SIG-M5 treated with dmso at 0.1 percent for 504 hours (cell line): Measurements from ENCODE around the gene TAAR1.
A peak's percentile ranks its signal among the peaks of the same experiment; 100 is the strongest.
"Not testable (repeated sequence)": the region's sequence is repeated elsewhere in the genome, so short reads cannot be mapped to it uniquely, and the experiment has no call there.

Experiments
- DNase-seq: peaks from one replicate; lab custom pipeline; 2025; ENCODE audit not compliant: unreplicated experiment; lab: John Stamatoyannopoulos, UW

Gene TAAR1

DNA sequence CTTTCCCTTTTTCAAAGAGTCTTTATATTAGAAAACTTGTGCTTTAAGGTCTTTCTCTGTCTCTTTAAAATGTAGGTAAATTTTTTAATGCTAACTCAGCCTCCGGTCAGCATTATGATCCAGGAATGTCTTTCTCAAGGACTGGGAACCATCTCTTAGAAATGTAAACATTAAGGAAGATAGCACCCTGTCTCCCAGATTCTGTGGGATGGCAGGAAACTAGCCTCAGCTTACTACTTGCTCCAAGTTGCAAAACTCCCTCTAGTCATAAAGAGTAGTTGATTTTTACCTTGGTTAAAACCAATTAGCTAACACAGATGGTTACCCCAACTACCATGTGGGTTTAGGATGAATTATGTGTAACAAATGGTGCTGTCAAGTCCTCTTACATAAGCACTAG lies 4.7 kb upstream of the TAAR1 start:
- no peak for DNase-seq

DNA sequence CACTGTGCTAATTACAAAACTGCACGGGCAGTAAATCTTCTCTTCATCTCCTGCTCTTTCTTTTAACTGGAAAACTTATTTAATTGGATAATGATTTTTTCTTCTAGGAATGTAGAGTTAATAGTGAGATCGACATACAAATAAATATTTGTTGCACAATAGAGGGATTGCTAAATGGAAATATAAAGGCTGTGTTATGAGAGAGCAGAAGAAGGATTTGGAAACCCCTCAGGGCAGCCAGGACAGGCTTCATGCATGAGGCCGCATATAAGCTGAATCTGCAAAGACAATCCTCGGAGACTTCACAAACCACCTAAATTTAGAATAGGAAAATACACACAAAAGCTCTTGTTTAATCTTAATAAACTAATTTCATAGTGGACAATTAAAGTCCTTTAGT lies 2.9 kb upstream of the TAAR1 start:
- DNase-seq, result no peak

DNA sequence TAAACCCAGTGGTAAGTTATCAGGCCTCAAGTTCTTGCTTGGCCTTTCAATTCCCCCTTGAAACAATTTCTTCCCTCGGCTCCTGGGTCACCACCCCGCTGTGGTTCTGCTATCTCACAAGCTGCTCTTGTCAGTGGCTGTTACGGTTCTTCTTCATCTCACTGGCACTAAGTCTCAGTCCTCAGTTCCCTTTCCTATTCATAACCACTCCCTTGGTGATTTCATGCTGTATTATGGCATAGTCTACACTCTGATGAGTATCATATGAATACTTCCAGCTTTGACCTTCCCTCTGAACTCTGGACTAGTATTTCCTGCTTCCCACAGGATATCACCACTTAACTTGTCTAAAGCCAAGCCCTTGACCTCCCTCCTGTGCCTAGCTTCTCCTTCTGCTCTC lies 7.9 kb downstream of the TAAR1 start:
- DNase-seq, result no peak

DNA sequence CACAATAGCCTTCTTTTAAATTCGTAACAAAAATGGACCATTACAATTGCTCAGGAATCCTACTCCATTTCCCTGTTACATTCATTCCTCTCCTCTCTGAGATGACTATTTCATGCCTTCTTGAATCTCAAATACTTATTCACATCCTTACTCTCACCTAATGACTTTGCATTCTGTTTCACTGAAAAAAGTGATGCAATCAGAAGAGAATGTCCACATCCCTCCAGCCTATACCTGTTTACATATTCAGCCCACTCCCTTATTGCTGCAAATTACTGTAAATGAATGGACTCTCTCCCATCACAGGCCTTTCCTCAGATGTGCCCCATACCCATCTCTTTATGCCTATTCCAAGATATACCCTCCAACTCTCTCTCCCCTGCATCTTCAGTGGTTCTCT lies 8.6 kb downstream of the TAAR1 start:
- no peak for DNase-seq

DNA sequence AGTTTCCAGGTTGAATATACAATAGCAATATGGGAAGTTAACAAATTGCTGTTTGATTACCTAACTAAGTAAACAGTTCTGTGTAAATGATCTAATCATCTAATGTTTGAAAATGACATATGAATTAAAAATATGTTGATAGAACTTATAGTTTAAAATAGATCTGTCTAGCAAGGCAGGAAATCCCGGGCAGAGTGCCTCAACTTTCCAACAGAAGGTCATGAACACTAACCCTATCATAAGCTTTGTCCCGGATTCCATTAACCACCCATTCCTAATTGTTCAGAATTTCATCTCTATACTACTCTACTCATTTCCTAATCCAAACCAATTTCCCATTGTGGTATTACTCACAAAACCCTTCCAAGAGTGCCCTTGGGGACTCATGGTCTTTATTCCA lies 10.2 kb downstream of the TAAR1 start:
- no peak for DNase-seq

DNA sequence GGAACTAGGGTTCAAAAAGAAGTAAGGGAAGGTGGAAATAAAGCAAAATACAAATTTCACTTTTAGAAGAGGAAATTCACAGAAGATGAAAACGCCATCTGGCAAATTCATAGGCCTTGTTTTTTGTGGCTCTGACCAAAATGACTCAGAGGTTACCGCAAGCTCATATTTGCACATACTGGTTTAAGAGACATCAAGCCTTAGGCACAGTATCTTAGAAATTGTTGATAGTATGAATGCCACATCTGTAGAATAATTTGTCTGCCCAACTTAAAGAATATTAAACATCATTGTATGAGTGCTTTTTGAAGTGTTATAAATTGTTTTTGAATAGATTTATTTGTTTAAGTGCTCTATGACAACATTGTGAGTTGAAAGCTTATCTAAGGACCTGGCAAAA lies 10.6 kb downstream of the TAAR1 start:
- no peak for DNase-seq

DNA sequence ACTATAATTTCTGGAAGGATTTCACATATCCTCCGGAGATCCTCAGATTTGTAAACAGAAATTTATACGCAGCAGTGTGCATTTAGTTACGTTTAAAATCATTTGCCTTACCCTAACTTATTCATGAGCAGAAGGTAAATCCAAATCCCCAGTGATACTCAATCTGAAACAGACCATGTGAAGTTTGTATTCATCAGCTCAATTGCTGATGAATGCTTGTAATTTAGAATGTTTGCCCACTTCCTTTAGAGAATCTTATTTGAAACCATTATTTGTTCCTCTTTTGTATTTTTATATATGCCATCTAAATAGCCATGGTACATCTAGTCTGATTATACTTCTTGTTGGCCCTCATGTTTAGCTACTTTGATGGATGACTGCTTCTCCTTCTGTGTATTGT lies 15.4 kb downstream of the TAAR1 start:
- no peak for DNase-seq

DNA sequence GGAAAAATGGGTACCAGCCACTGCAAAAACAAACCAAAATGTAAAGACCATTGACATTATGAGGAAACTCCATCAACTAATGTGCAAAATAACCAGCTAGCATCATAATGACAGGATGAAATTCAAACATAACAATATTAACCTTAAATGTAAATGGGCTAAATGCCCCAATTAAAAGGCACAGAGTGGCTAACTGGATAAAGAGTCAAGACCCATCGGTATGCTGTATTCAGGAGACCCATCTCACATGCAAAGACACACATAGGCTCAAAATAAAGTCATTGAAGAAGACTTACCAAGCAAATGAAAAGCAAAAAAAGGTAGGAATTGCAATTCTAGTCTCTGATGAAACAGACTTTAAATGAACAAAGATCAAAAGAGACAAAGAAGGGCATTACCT lies 21.8 kb downstream of the TAAR1 start:
- not testable (repeated sequence) for DNase-seq

DNA sequence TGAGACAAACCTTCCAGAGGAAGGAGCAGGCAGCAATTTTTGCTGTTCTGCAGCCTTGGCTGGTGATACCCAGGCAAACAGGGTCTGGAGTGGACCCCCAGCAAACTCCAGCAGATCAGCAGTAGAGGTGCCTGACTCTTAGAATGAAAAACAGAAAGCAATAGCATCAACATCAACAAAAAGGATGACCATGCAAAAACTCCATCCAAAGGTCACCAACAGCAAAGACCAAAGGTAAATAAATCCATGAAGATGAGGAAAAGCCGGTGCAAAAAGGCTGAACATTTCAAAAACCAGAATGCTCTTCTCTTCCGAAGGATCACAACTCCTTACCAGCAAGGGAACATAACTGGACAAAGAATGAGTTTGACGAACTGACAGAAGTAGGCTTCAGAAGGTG lies 23.1 kb downstream of the TAAR1 start:
- not testable (repeated sequence) for DNase-seq

DNA sequence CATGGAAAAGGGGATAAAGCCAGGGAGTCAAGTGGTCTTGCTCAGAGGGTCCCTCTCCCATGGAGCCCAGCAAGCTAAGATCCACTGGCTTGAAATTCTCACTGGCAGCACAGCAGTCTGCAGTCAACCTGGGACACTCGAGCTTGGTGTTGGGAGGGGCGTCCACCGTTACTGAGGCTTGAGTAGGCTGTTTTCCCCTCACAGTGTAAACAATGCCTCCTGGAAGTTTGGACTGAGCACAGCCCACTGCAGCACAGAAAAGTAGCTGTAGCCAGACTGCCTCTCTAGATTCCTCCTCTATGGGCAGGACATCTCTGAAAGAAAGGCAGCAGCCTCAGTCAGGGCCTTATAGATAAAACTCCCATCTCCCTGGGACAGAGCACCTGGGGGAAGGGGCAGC lies 23.7 kb downstream of the TAAR1 start:
- DNase-seq, result not testable (repeated sequence)

DNA sequence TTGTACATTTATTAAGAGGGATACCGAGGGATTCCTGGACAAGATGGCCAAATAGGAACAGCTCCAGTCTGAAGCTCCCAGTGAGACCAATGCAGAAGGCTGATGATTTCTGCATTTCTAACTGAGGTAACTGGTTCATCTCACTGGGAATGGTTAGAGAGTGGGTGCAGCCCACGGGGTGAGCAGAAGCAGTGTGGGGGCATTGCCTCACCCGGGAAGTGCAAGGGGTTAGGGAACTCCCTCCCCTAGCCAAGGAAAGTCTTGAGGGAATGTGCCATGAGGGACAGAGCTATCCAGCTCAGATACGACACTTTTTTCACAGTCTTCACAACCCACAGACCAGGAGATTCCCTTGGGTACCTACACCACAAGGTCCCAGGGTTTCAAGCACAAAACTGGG lies 24.2 kb downstream of the TAAR1 start:
- DNase-seq, result no peak

DNA sequence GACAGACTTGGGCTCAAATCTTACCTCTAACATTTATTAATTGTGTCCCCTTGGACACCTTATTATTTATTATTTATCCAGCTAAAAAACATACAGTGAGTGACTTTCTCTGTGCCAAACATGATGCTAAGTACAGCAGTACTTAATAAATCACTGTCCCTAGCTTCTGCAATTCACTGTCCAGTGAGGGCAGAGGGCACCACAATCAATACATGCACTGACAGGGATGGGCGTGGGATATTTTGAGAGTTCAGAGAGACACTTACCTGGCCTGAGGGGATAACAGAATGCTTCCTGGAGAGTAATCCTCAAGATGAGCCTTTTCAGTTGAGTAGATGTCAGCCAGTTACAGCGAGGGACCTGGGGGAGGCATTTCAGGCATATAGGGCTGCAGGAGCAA lies 25.6 kb downstream of the TAAR1 start:
- no peak for DNase-seq

DNA sequence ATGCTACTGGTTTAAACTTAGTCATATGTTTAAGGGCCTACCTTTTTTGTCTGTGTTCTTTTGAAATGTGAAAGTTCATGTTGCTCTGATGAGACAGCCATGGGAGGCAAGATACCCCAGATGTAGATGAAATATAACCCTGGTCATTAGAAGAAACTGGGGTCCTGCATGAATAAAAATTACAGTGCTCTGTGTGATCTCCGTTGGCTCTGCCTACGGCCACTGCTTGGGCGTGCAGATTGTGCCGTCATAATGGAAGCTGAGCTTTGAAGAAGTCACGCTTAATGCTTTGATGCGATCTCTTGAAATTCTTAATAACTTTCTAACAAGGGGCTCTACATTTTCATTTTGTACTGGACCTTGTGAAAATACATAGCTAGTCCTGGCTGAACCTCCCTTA lies 34.8 kb downstream of the TAAR1 start, which contains the start of gene TAAR2:
TSS of gene TAAR2 (minus strand) at position 101 of the 400 bp plus-strand sequence. CDS start at position 101, 0 bp downstream.
- DNase-seq, result no peak

DNA sequence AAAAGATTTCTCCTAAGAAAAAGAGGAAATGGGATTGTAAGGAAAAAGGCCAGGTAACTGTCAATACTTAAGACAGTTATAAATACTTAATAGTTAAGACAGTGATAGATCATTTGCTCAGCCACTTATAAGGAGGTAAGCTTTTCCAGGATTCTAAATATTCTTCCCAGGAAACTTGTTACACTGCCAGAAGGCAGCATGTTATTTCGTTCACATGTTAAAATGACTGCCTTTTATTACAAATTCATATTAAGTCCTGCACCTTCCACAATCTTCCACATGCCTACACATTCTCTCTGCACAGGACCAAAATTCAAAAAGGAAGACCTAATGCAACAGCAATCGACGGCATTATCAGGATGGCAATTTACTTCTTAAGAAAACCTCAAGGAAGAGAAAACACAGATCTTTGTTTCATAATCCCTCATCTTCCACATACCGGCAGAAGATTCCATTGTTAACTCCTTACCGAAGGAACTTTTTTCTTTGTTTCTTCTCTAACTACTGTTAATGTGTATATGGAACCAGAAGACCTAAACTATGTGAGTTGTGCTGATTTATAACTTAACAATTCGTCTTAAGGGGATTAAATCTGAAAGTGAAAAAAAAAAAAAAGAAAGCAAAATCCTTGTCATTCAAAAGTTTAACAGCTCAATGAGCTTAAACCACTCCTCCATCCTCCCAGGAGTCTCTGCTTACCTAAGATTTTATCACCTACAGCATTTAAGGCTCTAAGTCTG lies 35.7 kb downstream of the TAAR1 start:
- DNase-seq, result no peak

DNA sequence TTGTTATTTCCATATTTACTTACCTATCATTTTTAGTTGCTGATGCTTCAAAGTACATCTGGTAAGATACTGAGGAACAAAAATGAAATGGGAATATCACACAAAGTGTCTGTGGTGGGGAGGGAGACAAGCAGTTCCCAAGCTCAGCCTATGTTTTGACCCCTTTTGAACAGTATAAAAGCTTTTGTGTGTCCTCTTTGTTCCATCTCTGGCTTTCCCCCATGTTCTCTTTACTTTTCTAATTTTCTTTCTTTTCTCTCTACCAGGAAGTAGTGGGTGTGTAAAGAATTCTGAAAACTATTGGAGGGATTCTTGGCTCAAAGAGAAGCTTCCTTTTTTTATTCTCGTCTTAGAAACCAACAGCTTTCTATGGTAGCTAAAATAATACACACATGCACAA lies 42.3 kb downstream of the TAAR1 start:
- no peak for DNase-seq

DNA sequence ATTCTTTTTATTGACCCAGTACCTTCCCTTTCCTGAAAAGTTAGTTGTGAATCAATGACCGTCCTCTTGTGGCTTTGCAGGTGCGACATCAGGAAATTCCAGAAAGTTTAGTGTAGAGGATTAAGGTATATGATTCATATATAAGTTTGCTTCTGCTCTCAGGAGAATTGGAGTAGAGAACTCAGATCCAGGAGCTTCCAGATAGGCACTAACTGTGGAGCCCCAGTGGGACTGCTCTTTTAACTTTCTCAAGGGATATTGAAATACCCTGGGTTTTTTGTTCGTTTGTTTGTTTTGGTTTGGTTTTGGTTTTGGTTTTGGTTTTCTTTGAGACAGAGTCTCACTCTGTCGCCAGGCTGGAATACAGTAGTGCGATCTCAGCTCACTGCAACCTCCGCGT lies 44.4 kb downstream of the TAAR1 start:
- no peak for DNase-seq

DNA sequence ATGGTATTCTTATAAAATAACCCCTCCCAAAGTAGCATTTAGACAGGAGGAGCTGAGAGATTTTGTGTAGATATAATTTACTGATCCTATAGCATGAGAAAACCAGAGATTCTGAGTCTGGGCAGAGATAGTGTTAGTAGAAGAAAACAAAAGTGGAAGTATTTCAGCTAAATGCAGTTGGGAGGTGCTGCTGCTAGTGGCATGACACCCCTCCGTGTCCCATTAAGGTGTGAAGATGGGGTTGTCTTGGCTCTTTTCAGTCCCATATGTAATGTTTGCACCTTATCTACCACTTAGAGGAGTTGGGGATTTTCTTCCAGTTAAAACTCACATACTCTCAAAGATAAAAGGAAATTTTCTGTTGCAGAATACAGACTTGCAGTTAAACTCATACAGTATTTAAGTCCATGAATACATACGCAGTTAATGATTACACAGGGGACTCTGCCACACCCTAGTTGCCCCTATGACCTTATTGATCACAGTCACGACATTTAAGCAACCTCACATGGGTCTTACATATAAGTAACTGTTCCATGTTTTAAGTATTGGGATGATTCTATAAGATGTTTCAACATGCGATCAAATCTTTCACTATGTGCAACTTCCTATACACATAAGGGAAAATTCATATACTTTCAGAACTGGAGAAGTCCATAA lies 46.4 kb downstream of the TAAR1 start:
- DNase-seq, result no peak

DNA sequence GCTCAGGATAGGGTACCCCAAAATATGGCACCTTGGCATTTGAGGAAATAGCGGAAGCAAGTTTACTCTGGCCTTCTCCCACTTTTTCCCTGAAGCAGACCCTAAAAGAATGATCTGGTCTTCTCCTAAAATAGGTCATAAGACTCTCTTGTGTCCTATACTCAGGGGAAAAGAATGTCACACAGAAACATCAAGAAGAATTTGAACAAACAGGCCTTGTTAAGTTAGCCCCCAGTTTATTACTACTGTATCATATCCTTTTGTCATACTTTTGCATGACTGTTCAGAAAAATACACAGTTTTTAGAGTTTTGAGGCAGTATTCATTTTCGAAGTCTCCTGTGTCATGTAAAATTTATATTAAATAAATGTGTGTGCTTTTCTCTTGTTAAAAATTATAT lies 47.4 kb downstream of the TAAR1 start:
- no peak for DNase-seq

DNA sequence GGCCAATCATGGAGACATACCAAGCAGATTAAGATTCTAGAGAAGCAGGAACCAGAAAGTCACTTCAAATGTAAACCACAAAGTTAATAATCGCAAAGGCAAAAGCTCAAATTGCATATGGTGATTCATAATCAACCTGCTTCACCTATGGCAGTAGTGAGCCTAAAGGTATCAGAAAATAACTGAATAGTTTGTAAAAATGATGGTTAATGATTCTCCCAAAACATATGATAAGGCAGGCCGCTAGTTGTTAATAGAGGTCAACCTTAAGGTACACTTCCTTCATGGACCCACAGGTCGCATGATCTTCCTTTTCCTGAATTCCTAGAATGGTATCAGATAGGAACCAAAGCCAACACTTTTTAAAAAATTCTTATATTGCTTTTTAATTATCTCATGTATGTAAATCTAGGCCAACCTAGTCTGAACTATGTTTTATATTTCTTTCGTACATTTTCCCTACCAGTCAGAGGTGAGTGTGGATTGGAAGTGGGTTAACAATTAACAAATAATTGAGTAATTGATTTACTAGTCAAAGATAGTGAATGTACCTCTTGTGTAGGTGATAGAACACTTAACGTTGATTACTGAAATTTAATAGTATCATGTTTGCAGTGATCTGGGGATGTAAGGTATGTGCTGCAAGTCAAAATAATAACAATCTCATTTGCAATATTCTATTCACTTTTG lies 51.3 kb downstream of the TAAR1 start:
- DNase-seq, result no peak

DNA sequence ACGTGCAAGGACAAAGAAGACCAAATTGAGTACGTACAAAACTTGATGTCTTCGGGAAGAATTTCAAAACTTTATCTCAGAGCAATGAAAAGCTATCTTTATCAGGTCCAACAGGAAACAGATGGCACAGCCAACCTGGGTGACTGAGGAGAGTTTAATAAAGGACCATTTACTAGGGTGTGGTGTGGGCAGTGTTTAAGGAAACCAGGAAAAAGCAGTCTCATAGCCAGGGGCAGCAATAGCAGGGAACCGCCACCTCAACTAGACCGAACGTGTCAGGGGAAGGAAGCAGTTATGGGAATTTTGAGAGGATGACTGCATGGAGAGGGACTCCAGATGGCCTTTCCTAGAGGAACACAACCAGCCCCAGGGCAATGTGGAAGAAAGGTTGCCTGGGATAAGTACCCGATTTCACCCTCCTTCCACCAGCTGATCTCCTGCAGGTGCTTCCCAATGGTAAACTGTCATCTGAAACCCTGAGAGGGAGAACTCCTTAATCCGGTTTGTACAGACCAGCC lies 54.3 kb downstream of the TAAR1 start:
- no peak for DNase-seq

DNA sequence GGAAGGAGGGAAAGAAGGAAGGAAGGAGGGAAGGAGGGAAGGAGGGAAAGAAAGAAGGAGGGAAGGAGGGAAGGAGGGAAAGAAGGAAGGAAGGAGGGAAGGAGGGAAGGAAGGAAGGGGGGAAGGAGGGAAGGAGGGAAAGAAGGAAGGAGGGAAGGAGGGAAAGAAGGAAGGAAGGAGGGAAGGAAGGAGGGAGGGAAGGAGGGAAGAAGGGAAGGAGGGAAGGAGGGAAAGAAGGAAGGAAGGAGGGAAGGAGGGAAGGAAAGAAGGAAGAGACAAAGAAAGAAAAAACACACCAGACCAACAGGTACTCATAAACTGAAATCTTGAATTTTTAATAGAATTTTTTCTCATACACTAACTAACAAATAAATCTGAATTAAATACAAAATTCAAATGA lies 58.1 kb downstream of the TAAR1 start:
- DNase-seq, result not testable (repeated sequence)

DNA sequence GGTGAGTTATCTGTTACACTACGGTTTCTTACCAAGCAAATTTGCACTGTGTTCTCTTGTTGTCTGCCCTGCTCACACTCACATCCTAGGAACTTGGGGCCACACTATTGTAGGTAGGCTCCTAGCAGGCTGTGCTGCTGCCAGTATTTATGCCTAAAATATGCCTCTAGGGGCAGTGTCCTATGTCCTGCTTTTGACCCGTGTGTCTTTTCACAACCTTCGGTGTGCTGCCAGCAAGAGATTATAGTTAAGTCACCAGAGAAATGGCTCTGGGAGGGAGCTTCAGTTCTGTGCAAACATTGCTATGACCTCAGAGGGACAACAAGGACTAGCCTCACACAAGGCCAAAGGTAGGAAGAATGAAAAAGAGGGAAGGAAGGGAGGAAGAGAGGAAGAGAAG lies 60.5 kb downstream of the TAAR1 start:
- peak; percentile 3 for DNase-seq
